Activated T-cell treated with anti-CD3 and anti-CD28 coated beads, Interleukin-2, amount 50 U/mL, for 1 hour (primary cell): ENCODE measurements around the gene DOCK6.
"Not testable (repeated sequence)": the region's sequence is repeated elsewhere in the genome, so short reads cannot be mapped to it uniquely, and the experiment has no call there.

ENCODE experiments used
- DNase-seq: peaks from one replicate; pipeline ENCODE4 v3.0.0-alpha.2; 2020

The DOCK6 gene

GRCh38 chr19:11194656-11195558, 67.4 kb downstream of the DOCK6 start:
- DNase-seq, result no peak

GRCh38 chr19:11194173-11194572, 68.2 kb downstream of the DOCK6 start:
- DNase-seq, result no peak

GRCh38 chr19:11192957-11193939, 69.1 kb downstream of the DOCK6 start:
- DNase-seq, result no peak

- DNase-seq, result no peak
Measured at GRCh38 chr19:11191934-11192333, 70.4 kb downstream of the DOCK6 start.

GRCh38 chr19:11191273-11191755, 71.0 kb downstream of the DOCK6 start:
- DNase-seq, result no peak

- no peak for DNase-seq
Measured at GRCh38 chr19:11190501-11190900, 71.8 kb downstream of the DOCK6 start.

- DNase-seq, result no peak
Measured at GRCh38 chr19:11187441-11187840, 74.9 kb downstream of the DOCK6 start.

GRCh38 chr19:11182994-11183393, 79.3 kb downstream of the DOCK6 start:
- no peak for DNase-seq

GRCh38 chr19:11181488-11181887, 80.8 kb downstream of the DOCK6 start:
- no peak for DNase-seq

- not testable (repeated sequence) for DNase-seq
Measured at GRCh38 chr19:11180975-11181374, 81.3 kb downstream of the DOCK6 start.

GRCh38 chr19:11180346-11180745, 82.0 kb downstream of the DOCK6 start:
- no peak for DNase-seq

GRCh38 chr19:11179716-11180297, 82.5 kb downstream of the DOCK6 start:
- no peak for DNase-seq

GRCh38 chr19:11179145-11179465, 83.2 kb downstream of the DOCK6 start:
- DNase-seq, result not testable (repeated sequence)

- DNase-seq, result no peak
Measured at GRCh38 chr19:11177592-11177991, 84.7 kb downstream of the DOCK6 start.

GRCh38 chr19:11176466-11177193, 85.7 kb downstream of the DOCK6 start:
- DNase-seq, result no peak

- no peak for DNase-seq
Measured at GRCh38 chr19:11175920-11176319, 86.4 kb downstream of the DOCK6 start.

- DNase-seq, result no peak
Measured at GRCh38 chr19:11174336-11174735, 88.0 kb downstream of the DOCK6 start.

- DNase-seq, result no peak
Measured at GRCh38 chr19:11173516-11174155, 88.7 kb downstream of the DOCK6 start.

GRCh38 chr19:11172576-11172975, 89.7 kb downstream of the DOCK6 start:
- no peak for DNase-seq

GRCh38 chr19:11171144-11171543, 91.2 kb downstream of the DOCK6 start:
- no peak for DNase-seq

- no peak for DNase-seq
Measured at GRCh38 chr19:11169896-11170678, 92.2 kb downstream of the DOCK6 start.
